Stomach (tissue), 4 donors: ENCODE data around the gene CHD9.

Experiments
- EP300 ChIP-seq: sonication (generic); formaldehyde crosslinking; IDR thresholded peaks from one replicate; pipeline ENCODE4 v1.6.1; 2017; ENCODE audit warnings: antibody characterized with exemption
- POLR2A ChIP-seq, 4 donors: fragments of 450-650 bp; IDR thresholded peaks; one replicate each; pipeline ENCODE4 v1.6.1; 2016; ENCODE audit warnings: antibody characterized with exemption in 4 of 4, control low read depth in 2 of 4, mild to moderate bottlenecking in 1 of 4, moderate library complexity in 1 of 4
- TF ChIP-seq, protein P1 (sequence below), 7 experiments: fragments of 450-650 bp in 4 of 7; fragments of 200-600 bp in 3 of 7; sonication (generic) in 3 of 7; IDR thresholded peaks; one replicate each; pipeline ENCODE4 v1.5.1; 2016 to 2019; ENCODE audit warnings: antibody characterized with exemption in 7 of 7, control low read depth in 2 of 7, mild to moderate bottlenecking in 1 of 7

DNA sequence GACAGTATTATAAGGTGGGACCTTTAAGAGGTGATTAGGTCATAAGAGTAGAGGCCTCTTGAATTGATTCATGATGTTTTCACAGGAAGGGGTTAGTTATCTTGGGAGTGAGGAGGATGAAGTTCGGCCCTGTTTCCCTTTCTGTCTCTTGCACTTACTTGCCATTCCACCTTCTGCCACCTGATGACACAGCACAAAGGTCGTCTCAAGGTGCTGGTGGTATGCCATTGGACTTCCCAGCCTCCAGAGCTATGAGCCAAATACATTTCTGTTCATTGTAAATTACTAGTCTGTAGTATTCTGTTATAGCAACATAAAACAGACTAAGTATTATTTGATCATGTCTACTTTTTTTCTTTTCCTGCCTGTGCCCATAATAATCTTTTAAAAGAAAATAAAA is 23.5 kb downstream of the CHD9 start:
- TF ChIP-seq EP300 = no peak
- TF ChIP-seq, protein P1, sequence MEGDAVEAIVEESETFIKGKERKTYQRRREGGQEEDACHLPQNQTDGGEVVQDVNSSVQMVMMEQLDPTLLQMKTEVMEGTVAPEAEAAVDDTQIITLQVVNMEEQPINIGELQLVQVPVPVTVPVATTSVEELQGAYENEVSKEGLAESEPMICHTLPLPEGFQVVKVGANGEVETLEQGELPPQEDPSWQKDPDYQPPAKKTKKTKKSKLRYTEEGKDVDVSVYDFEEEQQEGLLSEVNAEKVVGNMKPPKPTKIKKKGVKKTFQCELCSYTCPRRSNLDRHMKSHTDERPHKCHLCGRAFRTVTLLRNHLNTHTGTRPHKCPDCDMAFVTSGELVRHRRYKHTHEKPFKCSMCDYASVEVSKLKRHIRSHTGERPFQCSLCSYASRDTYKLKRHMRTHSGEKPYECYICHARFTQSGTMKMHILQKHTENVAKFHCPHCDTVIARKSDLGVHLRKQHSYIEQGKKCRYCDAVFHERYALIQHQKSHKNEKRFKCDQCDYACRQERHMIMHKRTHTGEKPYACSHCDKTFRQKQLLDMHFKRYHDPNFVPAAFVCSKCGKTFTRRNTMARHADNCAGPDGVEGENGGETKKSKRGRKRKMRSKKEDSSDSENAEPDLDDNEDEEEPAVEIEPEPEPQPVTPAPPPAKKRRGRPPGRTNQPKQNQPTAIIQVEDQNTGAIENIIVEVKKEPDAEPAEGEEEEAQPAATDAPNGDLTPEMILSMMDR (IDR thresholded peaks at IDR 0.05) = no peak
- no peak for TF ChIP-seq POLR2A (IDR thresholded peaks at IDR 0.05)
